CD1c-positive myeloid dendritic cell (primary cell): Measurements from ENCODE around the gene CLASP1.
A peak's percentile ranks its signal among the peaks of the same experiment; 100 is the strongest.

Source experiments
- DNase-seq: peaks from one replicate; pipeline ENCODE4 v3.0.0-alpha.2; 2016; ENCODE audit errors: extremely low spot score

Gene CLASP1

DNA sequence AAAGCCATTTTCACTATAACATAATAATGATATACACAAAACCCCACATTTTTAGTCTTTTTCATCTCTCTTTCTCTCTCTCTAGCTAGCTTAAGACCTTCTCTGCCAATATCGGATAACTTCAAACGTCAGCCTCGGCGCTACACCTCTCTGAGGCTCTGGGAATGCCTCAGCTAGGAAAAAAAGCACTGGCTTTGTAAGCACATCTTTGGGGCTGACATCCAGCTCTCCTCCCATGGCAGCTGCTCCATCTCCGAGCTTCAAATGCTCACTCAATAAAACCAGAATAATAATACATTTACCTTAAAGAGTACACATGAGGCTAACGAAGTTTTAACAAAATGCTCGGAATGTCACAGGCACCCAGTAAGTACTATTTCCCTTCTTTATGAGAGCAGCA, 107.8 kb downstream of the CLASP1 start:
- no peak for DNase-seq

GRCh38 chr2:121539750-121540469, 109.4 kb downstream of the CLASP1 start:
- DNase-seq = no peak

DNA sequence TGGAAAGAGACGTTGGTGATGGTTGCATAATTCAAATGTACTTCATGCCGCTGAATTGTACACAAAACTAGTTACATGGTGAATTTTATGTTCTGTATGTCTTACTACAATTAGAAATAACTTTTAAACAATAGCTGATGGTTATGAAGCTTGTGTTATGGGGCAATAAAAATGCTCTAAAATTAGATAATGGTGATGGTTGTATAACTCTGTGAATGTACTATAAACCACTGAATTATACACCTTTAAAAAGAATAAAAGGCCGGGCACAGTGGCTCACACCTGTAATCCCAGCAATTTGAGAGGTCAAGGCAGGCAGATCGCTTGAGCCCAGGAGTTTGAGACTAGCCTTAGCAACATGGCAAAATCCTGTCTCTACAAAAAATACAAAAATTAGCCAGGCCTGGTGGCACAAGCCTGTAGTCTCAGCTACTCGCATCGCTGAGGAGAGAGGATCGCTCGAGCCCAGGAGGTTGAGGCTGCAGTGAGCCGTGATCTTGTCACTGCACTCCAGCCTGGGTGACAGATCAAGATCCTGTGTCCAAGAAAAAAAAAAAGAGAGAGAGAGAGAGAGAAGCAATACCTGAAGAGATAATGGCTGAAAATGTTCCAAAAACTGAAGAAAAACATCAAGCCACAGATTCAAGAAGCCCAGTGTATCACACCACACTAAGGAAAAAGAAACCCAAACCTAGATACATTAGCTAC, 112.3 kb downstream of the CLASP1 start:
- no peak for DNase-seq

- DNase-seq = no peak
Measured at GRCh38 chr2:121536347-121536746, 112.9 kb downstream of the CLASP1 start.

- DNase-seq = no peak
Measured at GRCh38 chr2:121534007-121534406, 115.3 kb downstream of the CLASP1 start.

DNA sequence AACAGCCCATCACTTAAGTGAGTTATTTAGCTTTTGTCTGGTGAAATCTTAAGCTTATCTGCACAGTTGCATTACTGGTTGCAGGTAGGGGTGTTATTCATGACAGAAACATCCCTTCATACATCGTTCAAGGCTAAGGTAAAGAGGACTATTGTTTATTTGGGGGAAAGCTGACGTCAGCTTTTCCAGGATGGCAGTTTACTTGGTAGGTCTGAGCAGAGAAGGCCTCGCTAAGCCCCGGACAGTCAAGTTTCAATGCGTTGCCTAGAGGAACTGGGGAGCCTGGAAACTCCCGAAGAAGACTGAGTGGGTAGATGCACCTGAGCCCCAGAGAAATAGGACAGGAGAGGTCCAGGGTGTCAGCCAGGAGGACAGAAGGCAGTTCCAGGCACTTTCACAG, 116.4 kb downstream of the CLASP1 start:
- no peak for DNase-seq

DNA sequence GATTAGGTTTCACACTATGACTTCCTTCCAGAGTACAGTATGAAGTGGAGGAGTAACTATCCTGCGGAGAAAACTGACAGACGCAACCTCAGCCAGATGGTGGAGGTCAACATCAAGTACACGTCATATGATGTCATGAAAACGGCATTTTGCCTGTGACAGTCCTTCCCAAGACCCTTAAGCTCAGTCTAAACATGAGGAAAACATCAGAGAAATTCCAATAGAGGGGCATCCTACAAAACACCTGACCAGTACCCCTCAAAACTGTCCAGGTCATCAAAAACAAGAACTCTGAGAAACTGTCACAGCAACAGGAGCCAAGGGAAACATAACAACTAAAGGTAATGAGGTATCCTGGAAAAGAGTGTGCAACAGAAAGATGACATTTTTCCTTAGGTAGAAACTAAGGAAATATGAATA, 116.9 kb downstream of the CLASP1 start:
- DNase-seq = no peak

DNA sequence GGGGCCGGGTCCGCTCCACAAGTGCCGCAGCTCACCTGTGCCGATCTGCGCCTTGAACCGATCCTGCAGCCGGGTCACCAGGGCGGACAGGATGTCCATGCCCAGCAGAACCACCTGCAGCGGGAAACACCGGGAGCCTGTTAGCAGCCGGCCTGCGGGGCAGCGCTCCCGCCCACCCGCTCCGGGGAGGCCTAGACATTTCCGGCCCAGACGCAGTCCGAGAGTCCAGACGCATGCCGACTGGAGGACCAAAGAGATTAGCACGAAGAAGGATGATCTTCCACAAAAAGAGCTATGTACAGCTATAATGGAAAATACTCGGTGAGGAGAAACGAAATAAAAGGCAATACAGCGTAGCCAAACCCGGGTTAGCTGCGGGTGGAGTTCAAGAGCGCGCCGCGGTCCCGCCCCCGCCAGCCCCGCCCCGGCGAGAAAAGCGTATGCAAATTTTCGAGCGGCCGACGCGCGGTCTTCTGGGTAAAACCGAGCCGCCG, 119.0 kb downstream of the CLASP1 start:
- peak; percentile 93 for DNase-seq

DNA sequence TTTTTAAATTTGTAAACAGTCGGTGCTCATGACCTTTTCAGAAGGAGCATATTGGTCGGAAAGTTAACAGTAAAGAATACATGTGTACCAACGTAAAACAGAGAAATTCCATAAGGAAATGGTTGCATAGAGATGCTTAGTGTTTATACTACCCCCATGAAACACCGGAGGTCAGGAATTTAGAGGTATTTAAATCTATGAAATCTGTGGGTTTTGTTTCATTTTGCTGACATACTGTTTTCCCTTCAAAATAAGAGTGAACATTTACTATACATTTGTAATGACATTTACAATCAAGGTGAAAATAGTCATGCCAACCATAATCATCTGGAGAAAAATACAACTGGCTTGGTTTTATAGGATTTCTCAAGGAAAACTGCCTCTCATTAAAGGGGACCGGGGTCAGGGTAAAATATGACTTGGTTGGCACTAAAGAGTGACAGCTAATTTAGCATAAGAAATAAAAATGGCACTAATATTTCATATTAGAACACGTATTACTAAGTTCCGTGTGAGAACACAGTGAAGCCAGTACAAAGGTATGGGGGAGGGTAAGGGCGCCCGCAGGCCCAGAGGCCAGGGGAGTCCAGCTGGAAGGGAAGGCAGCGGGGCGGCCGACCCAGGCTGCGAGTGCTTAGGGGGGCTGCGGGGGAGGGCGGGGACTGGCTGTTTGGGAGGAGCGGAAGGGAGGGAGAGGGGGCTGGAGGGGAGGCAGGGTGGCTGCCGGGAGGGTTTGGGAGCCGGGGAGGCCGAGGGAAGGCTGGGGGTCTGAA, 119.6 kb downstream of the CLASP1 start:
- peak; percentile 5 for DNase-seq

DNA sequence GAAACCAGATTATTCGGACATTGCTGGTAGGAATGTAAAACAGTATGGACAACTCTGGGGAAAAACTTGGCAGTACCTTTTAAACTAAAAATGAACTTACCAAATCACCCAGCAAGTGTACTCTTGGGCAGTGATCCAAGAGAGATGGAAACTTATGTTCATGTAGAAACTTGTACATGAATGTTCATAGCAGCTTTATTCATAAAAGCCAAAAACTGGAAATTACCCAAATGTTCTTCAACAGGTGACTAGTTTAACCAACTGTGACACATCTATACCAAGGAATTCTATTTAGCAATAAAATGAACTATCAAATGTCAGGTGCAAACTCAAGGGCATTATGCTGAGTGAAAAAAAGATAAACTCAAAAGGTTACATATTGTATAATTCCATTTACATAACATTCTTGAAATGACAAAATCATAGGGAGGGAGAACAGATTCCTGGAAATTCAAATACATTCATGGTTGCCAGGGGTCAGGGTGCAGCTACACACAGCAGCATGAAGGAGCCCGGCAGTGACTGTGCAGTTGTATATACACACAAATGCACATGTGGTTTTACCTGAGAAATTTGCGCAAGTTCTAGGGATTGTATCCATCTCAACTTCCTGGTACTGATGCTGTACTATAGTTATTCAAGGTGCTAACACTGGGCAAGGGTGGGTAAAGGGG, 122.1 kb downstream of the CLASP1 start:
- no peak for DNase-seq

DNA sequence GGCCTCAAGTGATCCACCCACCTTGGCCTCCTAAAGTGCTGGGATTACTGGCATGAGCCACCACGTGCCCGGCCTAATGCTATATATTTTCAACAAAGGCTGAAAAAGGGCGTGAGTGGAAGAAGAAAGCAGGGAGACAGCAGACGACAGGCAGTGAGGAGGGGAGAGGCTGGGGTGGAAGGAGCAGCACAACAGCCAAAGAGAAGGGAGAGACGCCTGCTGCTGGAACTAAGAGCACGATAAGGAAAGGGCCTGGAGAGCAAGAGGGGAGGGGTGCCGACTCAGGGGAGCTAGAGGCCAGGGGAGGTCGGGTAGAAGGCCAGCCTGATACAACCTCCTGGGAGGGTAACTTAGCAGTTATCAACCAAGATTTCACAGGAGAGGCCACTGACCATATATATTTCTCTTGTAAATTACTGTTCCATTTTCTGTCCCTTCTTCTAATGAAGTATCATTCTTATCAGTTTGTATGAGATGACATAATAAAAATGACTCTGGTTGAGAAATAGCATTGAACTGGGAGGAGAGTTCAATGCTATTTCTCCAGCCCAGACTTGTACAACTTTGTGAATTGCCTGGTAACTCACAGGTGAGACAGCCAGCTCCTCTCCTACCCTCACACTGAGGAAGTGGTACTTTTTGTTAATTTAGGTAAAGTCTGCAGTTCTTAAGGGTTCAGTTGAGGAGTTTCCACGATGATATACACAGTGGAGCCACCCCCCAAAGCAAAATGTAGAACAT, 124.4 kb downstream of the CLASP1 start:
- DNase-seq = no peak

GRCh38 chr2:121521359-121521758, 127.9 kb downstream of the CLASP1 start:
- DNase-seq = no peak

DNA sequence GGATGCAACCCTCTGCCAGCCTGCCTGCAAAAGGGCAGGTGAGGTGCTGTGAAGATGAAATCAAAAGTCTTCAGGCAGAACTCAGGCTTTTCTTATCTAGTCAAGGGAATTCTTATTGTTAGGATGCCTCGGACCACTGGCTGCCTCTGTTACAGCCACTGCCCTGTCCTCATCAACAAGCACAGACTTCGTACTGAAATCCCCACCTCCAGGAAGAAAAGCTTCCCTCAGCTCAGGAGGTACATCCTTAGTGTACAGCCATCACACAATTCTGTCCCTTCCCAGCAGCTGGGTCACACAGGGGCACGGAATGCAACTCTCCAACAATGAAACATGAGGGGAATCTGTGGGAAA, 128.6 kb downstream of the CLASP1 start:
- DNase-seq = no peak

- no peak for DNase-seq
Measured at GRCh38 chr2:121519732-121520640, 129.3 kb downstream of the CLASP1 start.

DNA sequence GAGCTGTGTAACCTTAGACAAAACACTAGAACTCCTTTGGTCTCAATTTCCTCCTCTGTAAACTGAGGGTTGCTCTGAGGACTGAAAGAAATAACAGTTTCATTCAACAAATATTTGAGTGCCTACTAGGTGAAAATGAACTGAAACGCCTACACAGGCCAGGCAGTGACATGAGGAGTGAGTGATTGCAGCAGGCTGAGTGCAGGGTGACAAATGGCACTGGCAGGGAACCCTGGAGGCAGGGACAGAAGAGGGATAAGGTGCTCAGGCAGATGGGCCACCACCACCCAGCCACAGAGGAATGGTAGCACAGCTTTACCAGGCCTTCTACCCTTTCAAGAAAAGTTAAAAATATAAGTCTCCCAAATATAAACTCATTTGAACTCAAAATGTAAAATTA, 130.1 kb downstream of the CLASP1 start:
- no peak for DNase-seq

DNA sequence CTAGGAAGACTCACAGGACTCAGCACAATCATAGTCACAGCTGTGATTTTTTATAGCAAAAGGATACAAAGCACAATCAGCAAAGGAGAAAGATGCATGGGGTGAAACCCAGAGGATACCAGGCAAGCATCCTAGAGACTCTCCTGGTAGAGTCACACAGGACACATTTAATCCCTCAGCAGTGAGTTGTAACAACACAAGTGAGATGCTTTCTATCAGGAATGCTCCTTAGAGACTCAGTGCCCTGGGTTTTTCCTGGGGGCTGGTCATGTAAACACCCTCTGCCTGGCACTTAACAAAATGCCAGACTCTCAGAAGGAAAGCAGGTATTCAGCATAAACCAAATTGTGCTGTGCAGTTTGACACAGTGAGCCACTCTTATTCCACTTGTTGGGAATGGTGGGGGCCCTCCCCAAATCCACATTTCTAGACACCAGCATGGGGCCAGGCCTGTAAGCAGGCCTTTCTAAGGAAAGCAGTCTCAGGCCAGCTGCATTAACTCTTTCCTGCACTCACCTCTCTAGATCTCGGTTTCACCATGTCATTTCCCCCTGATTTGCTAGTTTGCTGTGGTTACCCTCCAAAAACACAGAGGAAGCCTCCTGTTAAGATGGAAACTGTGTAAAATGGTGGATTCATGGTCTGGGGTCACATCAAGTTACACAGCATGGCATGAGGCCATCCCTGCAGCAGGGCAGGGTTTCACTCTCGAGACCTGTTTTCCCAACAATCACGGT, 135.5 kb downstream of the CLASP1 start:
- DNase-seq = no peak

DNA sequence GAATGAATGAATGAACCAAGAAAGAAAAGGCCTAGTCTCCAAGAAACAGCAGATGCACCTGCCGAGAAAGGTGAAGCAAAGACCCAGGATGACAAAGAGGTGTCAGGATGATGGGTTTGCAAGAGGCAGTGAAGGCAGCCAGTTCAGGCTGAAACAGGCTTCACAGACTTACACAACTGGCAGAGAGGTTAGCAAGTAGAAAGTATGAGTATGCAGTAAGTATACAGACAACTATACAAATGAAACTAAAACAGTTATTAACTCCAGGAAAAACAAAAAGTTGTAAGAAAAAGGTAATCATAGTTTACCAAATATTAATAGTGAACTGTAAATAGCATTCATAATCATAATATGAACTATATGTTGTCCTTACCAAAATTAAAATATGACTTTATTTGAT, 138.4 kb downstream of the CLASP1 start:
- no peak for DNase-seq

GRCh38 chr2:121506621-121507020, 142.6 kb downstream of the CLASP1 start:
- DNase-seq = no peak

- no peak for DNase-seq
Measured at GRCh38 chr2:121505986-121506586, 143.2 kb downstream of the CLASP1 start.
